Stimulated activated CD8-positive, alpha-beta memory T cell treated with anti-CD3 and anti-CD28 coated beads, Interleukin-7, amount 100 ng/mL, for 4 hours (primary cell): ENCODE data around the gene CYTL1.
"Not testable (repeated sequence)": the region's sequence is repeated elsewhere in the genome, so short reads cannot be mapped to it uniquely, and the experiment has no call there.

Source experiments
- DNase-seq, 2 donors: peaks; one replicate each; pipeline ENCODE4 v3.0.0-alpha.2; 2020; ENCODE audit warnings: low read depth in 2 of 2

The CYTL1 gene, protein sequence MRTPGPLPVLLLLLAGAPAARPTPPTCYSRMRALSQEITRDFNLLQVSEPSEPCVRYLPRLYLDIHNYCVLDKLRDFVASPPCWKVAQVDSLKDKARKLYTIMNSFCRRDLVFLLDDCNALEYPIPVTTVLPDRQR

DNA sequence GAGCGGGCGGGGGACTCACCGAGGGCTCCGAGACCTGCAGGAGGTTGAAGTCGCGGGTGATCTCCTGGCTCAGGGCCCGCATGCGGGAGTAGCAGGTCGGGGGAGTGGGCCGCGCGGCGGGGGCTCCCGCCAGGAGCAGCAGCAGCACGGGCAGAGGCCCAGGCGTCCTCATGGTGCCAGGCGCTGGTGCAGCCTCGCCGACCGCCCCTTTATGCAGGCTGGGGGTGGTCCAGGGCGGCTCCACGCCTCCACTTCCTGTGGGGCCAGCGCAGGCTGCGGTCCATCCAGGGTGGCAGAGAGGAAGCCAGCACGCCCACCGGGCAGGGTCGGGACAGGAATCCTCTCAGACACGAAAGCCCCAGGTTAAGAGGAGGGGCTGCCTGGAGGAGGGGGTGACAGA is at the start of gene CYTL1:
Gene CYTL1 (minus strand): TSS at position 185 of the 400 bp plus-strand sequence. CDS start 13 bp downstream, at position 172.
- no peak for DNase-seq

DNA sequence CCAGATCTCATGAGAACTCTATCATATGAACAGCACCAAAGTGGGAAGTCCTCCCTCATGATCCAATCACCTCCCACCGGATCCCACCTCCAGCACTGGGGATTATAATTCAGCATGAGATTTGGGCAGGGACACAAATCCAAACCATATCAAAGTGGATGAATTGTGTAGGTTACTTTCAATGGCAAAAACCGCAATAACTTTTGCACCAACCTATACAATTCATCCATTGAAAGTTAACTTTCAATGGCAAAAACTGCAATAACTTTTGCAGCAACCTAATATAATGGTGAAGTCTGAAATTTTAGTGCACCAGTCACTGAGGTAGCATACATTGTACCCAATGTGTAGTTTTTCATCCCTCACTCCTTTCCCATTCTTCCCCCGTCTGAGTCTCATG is 48.6 kb upstream of the CYTL1 start:
- DNase-seq = no peak

DNA sequence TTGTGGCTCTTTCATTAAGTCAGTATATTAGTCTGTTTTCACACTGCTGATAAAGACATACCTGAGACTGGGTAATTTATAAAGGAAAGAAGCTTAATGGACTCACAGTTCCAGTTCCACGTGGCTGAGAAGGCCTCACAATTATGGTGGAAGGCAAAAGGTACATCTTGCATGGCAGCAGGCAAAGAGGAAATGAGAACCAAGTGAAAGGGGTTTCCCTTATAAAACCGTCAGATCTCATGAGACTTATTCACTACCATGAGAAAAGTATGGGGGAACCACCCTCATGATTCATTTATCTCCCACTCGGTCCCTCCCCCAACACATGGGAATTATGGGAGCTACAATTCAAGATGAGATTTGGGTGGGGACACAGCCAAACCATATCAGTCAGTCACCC is 47.7 kb upstream of the CYTL1 start:
- DNase-seq = not testable (repeated sequence)

DNA sequence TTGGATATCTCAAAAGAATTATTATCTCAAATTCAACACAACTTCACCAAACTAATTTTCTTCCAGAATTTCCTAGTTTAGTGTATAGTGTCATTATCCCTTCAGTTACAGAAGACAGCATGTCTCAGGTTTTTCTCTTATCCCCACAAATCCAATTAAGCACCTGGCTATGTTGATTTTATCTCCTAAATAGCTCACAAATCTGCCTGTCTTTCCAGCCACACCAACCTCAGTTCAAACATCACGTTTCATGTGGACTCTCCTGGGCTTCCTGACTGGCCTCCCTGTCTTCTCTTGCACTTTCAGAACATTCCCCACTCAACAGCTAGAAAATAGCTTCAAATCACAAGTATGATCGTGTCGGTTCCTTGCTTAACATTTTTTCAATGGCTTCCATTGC is 46.8 kb upstream of the CYTL1 start:
- no peak for DNase-seq

DNA sequence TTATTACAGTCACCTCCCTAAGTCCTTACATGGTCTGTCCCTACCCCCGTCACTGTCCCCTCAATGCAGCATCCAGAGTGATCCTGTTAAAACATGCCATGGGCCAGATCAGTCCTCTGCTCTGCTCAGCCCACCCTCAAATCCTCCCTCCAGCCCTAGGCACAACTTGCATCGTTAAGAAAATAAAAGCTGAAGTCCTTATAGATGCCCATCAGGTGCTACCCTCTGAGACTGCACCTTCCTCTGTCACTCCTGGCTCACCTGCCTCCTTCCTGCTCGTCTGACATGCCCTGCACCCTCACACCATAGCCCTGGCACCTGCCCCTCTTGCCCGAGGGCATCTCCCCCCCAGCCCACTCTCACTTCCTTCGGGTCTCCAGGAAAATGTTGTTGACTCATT is 36.2 kb upstream of the CYTL1 start:
- DNase-seq = no peak

DNA sequence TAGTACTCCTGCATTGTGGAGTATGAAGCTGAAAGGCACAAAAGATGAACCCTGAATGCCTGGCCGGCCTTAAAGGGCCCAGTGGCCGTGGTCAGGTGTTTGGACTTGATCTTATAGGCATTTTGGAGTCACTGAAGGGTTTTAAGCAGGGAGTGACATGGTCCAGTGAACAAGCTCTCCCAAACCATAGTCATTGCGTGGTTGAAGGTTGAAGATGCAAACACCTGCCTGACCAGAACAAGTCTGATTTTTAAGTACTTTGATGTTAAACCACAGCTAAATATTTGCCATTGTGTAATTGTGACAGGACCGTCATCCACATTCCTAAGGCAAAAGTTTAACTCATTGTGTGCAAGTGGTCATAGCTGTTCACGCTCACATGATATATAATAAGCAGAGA is 35.3 kb upstream of the CYTL1 start:
- no peak for DNase-seq

DNA sequence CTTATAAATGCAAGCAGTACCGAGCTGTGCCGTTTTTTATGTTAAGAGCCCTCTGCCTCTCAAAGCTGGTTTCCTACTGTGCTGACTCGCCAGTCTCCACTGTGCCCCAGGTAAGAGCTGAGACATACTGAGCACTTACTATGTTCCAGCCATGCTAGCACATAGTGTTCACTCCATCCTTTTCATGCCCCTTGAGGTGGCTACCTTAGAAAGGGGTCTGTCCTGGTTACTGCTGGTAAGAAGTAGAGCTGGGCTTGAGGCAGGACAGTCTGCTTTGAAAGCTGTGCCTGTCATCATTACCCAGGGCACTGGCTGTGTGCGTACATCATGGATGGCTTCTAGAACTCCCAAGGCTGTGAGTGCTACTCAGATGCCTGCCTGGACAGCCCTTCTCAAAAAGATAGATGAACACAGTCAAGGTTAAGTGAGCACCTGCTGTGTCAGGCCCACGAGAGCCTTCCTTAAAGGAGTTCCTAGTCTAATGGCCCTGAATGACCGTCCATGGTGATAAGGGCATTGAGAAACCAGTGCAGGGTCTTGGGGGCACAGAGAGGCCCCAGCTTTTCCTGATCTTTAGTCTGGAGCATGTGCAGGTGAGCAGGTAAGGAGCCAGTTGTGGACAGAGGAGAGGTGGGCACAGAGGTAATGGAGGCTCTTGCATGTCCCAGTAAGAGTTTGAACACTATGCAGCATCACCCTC is 33.6 kb upstream of the CYTL1 start:
- no peak for DNase-seq

DNA sequence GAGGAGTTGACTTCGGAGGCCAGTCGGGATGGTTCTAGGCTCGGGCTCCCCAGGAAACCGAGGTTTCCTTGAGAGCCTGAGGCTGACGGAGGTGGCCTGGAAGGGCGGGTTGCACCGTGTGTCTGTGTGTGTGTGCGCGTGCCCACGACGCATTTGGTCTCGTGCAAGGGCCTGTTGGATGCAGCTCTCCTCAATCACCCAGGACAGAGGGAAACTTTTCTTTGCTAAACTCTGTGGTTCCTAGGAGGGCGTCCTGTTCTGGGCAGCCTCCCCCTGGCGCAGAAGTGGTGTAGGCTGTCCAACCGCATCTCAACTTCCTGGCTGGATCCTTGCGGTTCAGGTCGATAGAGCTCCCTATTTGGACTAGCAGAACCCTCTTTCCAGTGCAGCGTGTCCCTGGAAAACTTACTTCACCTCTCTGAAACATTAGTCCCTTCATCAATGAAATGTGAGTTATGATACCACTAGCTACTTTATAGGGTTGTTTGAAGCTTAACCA is 33.0 kb upstream of the CYTL1 start:
- DNase-seq = no peak

DNA sequence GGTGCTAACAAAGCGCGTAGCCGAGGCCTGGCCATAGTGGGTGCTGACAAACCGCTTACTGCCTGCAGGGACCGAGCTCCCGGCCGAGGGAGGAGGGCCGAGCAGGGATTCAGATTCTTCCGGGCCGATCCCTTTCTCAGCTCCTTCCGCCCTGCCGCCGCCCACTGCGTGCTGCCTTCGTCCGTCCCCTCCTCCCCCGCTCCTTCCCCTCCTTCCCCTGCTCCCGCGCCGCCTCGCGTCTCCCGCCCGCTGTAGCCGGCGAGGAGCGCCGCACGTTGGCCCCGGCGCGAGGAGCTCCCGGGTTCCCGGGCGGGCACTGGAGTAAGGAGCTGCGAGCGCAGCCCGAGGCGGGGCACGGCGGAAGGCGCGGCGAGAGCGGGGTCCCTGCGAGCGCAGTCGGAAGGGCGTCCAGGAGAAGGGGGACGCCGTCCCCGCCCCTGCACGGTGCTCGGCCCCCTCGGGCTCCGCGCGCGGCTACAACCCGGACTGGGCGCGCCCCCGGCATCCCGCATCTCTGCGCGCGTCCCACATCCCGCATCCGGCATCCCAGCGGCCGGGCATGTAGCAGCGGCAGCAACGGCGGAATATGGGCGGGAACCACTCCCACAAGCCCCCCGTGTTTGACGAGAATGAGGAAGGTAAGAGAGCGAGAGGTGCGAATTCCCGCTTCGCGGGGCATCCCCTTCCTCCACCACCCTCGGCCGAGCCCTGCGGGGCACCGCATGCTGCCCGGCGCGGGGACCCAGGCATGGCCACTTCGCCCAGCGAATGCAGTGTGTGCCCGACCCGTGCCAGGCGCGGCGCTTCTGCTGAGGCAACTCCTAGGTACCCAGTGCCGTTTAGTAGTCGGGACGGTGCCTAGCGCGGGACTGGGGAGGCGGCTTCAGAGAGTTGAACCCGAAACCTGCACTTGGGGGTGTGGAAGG is 32.3 kb upstream of the CYTL1 start, which contains the start of gene STK32B:
Gene STK32B (plus strand): TSS at position 203 of the 926 bp plus-strand sequence.
- DNase-seq = peak in 1 of 2 donors; percentile 3

DNA sequence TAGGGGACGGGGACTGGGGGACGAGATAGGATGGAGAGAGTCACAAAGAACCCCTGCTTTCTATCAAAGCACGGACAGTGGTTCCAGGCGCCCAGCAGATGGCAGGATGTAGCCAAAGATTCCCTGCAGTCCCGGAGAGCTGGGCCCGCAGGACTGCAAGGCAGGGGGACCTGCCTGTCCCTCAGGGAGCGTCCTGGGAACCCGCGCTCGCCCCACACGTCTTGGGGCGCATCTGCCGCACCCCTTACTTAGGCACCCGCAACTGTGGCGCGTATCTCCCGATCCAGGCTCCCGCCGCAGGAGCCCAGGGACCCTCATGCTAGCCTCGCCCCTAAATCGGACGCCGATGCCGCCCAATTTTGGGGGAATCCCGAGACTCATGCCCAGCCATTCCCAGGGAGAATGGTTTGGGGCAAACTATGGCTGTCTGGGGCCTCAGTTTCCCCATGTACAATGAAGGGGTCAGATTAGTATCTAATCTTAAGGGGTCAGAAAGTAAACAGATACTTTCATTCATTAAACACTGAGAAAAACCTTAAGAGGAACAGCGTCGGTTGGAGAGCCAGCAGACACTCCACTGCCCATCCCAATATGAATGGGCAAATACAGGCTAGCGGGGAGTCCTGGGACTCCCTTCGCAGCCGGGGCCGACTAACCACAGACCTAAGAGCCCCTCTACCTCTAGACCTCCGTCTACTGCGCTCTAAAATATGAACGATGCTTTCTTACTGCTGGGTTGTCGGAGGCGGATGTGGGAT is 31.4 kb upstream of the CYTL1 start:
- DNase-seq = no peak

DNA sequence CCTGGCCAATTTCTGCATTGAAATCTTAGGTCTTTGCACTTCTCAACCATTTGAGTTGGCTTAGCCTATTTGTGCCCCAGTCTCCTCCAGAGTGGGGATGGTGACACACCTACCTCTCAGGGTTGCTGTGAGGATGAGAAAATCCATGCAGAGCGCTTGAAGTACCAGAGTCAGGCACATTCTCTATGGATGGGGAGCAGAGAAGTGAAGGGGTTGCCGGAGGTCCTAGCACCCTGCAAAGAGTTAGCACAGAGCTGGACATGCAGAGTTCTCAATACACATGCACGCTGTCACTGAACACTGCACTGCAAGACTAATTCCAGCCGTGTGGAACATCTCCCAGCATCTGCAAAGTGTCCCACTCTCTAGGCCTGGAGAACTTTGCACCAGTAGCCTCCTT is 29.5 kb upstream of the CYTL1 start:
- no peak for DNase-seq

DNA sequence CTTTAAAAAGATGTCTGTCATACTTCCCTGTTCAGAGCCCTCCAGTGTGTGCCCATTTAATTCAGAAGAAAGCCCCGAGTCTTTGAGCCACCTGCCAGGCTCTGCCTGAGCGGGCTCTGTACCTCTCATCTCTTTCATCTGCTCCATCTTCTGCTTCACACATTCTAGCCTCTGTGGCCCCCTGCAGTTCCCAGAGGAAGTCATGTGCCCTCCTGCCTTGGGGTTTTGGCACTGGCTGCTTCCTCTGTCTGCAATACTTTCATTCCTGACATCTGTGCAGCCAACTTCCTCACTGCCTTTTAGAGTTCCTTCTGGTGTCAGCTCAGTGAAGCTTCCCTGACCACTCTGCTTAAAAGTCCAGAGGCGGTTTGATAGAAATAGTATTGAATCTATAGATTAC is 25.8 kb upstream of the CYTL1 start:
- DNase-seq = no peak

DNA sequence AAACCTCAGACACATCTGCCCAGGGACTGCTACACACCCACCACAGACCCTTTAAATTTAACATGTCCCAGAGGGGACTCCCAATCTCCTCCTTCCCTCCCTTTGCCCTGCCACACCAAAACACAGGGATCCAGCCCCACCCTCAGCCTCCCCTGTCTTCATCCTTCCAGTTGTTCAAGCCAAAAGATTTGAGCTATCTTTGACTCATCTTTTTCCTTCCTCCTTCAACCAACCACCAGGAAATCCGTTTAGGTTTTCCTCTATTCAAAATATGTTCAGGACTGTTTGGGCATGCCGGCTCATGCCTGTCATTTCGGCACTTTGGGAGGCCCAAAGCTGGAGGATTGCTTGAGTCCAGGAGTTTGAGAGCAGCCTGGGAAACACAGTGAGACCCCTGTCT is 25.1 kb upstream of the CYTL1 start:
- DNase-seq = no peak

DNA sequence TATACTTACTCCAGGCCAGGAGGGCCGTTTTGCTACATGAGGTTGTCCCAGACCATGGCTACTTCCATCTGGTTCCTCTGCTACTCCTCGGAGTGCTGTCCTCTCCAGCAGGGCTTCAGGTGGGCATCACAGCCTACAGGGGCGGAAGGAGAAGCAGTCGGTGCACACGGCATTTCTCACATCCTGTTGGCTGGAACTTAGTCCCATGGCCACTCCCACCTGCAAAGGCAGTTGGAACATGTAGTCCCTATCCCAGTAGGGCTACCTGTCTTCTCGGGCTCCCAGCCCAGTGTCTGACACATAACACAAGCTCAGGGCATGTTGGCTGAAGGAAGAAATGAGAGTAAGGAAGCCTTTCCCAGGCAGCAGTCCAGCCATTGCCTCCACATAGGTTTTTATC is 24.3 kb upstream of the CYTL1 start:
- DNase-seq = no peak

DNA sequence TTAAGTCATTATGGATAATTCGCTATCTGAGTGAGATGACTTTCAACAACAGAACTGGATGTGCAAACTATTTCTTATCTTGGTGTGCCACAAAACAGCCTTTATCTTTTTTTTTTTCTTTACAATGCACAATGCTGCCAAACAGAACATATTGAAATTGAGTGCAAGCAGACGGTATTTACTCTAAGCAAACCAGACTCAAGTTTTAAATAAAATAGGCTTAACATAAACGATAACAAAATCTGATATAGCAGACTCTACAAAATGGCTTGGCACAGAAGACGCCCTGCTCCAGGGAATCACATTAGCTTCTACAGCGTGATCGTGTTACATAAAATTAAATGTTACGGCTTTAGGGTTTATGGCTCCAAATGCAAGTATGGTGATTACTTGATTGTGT is 22.4 kb upstream of the CYTL1 start:
- no peak for DNase-seq

DNA sequence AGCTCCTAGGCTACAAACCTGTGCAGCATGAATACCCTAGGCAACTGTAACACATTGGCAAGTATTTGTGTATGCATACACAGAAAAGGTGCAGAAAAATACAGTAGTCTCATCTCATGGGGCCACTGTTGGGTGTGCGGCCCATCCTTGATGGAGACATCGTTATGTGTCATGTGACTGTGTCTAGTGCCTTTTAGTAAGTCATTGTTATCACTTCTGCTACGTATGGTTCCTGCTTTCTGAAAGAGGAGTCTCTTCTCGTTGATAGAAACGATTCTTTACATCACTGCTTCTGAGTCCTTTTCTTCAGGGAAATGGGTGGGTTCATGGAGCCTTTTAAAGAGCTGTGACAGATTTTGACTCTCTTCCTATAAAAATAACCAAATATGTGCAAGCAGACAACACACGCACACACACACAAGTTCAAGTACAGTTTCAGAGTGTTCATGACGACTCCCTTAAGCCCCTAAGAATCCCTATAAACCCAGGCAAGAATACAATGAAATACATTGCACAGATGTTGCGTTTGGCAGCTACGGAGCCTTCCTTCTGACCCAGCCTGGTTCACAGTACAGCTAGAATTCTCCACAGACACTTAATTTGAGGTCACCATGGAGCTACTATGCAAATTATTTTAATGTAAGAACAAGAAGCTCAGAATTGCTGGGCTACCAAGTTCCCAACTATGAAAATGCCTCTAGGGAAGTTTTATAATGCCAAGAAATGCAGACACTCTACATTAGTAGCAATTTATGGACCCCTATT is 21.8 kb upstream of the CYTL1 start:
- no peak for DNase-seq

DNA sequence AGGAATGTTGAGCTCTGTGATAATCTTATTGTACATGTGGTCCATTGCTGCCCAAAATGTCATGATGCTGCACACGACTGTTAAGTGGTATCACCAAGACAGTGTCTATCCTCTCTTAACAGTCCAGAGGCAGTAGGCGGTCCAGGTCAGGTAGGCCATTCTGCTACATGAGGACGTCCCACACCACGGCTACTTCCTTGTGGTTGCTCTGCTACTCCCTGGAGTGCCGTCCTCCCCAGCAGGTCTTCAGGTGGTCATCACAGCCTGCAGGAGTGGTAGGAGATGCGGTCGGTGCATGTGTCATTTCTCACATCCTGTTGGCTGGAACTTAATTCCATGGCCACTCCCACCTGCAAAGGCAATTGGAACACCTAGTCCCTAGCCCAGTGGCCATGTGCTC is 20.5 kb upstream of the CYTL1 start:
- no peak for DNase-seq

DNA sequence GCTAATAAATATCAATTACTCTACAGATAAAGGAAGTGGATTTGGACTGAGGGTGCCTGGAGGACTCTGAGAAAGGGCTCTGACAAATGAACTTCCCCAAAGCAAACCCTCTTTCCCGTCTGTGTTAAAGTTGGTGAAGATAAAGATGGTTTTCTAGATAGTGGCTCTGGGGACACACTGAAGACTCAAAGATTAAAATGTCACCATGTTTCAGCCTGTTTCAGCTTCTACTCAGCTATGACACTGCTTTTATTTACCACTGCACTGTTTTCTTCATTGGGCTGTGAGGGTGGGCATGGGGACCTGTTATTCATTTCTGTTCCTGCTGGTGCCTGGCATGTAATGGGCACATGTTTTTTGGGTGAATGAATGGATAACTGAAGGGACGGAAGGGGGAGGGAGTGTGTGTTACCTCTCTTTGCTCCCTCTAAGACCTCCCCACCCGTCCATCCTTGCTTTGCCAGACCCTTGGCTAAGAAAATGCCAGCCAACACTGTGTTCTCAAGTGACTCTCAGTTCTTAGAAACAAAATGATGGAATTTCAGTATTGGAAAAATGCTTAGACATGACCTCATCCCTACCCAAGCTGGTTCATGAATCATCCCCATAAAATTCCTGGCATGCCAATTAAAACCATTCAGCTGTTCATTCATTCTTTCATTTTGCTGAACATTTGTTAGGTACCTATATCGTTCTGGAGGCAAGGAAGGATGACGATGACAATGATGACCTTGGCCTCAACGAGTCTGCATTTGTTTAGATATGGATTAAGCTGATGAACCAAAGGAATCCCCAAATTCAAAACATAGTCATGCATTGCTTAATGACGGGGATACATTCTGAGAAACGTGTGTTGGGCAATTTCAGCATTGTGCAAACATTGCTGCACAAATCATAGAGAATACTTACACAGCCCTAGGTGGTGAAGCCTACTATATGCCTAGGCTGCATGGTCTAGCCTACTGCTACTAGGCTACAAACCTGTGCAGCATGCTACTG is 18.6 kb upstream of the CYTL1 start:
- DNase-seq = no peak

DNA sequence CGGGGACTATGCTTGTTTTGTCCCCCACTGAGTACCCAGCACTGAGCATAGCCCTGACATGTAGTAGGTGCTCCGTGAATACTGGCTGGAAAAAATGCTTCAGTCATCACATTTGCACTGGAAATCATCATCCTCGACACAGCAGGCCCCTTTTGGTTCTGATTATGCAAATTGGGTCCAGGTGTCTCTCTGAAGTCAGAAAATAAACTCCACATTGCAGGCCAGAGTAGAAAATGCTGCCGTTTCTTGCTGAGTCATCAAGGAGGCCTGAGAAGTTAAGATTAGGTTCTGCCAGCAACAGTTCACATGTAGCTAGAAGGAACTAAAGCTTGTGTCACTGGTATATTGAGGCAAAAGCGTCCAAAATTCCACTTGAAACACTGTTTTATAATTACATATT is 17.0 kb upstream of the CYTL1 start:
- no peak for DNase-seq

DNA sequence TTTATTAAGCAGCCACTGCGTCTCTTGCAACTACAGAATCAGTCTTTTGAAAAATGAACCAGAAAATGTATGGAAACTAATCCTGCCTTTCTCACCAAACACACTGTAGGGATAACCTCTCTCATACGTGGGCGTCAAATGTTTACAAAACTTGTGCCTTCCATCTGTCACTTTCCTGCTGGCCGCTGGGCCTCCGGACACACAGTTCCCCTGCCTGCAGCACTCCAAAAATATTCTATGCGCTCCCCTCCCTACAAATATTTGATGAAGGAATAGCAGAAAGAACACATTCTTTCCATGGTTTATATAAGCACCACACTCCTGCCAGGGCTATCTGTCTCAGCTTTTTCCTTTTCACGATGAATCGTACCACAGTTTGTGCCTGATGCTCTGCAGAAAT is 14.9 kb upstream of the CYTL1 start:
- DNase-seq = no peak
